DOHH2 (cell line): ENCODE data around the gene CD2BP2.

Experiments used
- H3F3A ChIP-seq: fragments of 200-600 bp; sonication (generic), shearing (Covaris generic); 2 replicates; pipeline ENCODE4 v1.6.0; 2016; ENCODE audit warnings: antibody characterized with exemption, mild to moderate bottlenecking; ENCODE audit not compliant: control insufficient read depth, insufficient read depth
- H3K27ac ChIP-seq: fragments of 200-600 bp; sonication (generic); 2 replicates; pipeline ENCODE4 v1.5.1; 2014; ENCODE audit warnings: low read depth, mild to moderate bottlenecking, low read length, moderate library complexity
- H3K27me3 ChIP-seq: fragments of 200-600 bp; sonication (generic); 2 replicates; pipeline ENCODE4 v1.6.1; 2014; ENCODE audit warnings: mild to moderate bottlenecking, low read length, mixed read lengths; ENCODE audit not compliant: control insufficient read depth
- H3K36me3 ChIP-seq: fragments of 200-600 bp; sonication (generic); 2 replicates; pipeline ENCODE4 v1.6.1; 2014; ENCODE audit warnings: mild to moderate bottlenecking, low read length, moderate library complexity, mixed read lengths; ENCODE audit not compliant: control insufficient read depth
- H3K4me1 ChIP-seq: fragments of 200-600 bp; sonication (generic); 2 replicates; pipeline ENCODE4 v1.6.1; 2014; ENCODE audit warnings: mild to moderate bottlenecking, low read length, mixed read lengths; ENCODE audit not compliant: control insufficient read depth
- H3K4me2 ChIP-seq: fragments of 200-600 bp; sonication (generic); 2 replicates; pipeline ENCODE4 v1.6.0; 2014; ENCODE audit warnings: mild to moderate bottlenecking, low read length, moderate library complexity
- H3K4me3 ChIP-seq: fragments of 200-600 bp; sonication (generic); 2 replicates; pipeline ENCODE4 v1.5.1; 2014; ENCODE audit warnings: mild to moderate bottlenecking, low read length, mixed read lengths
- H3K79me2 ChIP-seq: fragments of 200-600 bp; sonication (generic); 2 replicates; pipeline ENCODE4 v1.6.1; 2014; ENCODE audit warnings: mild to moderate bottlenecking, low read length, mixed read lengths; ENCODE audit not compliant: control insufficient read depth
- H3K9me2 ChIP-seq: fragments of 200-600 bp; sonication (generic); replicated peaks from 2 replicates; pipeline ENCODE4 v1.6.1; 2014; ENCODE audit warnings: mild to moderate bottlenecking, low read length, mixed read lengths; ENCODE audit not compliant: control insufficient read depth
- H3K9me3 ChIP-seq: fragments of 200-600 bp; sonication (generic); 2 replicates; pipeline ENCODE4 v1.6.1; 2014; ENCODE audit warnings: antibody characterized with exemption, low read length, mixed read lengths; ENCODE audit not compliant: control insufficient read depth, insufficient read depth
- H4K20me1 ChIP-seq: fragments of 200-600 bp; sonication (generic); 2 replicates; pipeline ENCODE4 v1.6.0; 2014; ENCODE audit warnings: low read depth, mild to moderate bottlenecking, antibody characterized with exemption, low read length, moderate library complexity; ENCODE audit not compliant: control insufficient read depth, insufficient read depth
- EZH2phosphoT487 ChIP-seq: fragments of 200-600 bp; sonication (generic); IDR thresholded peaks from 2 replicates; pipeline ENCODE4 v1.6.1; 2017; ENCODE audit warnings: borderline replicate concordance, mild to moderate bottlenecking, antibody characterized with exemption, low read length, moderate library complexity, mixed read lengths
- TF ChIP-seq, protein P1 (sequence below): fragments of 200-600 bp; sonication (generic); IDR thresholded peaks from one replicate; pipeline ENCODE4 v1.5.1; 2014; ENCODE audit warnings: antibody characterized with exemption, mild to moderate bottlenecking, low read depth, low read length; ENCODE audit not compliant: poor library complexity, severe bottlenecking

CD2BP2 gene

GRCh38 chr16:30359871-30360170, 4.7 kb upstream of the CD2BP2 start:
- peaks cover 71% of the 10 kb centered on the region for H3K36me3 ChIP-seq

DNA sequence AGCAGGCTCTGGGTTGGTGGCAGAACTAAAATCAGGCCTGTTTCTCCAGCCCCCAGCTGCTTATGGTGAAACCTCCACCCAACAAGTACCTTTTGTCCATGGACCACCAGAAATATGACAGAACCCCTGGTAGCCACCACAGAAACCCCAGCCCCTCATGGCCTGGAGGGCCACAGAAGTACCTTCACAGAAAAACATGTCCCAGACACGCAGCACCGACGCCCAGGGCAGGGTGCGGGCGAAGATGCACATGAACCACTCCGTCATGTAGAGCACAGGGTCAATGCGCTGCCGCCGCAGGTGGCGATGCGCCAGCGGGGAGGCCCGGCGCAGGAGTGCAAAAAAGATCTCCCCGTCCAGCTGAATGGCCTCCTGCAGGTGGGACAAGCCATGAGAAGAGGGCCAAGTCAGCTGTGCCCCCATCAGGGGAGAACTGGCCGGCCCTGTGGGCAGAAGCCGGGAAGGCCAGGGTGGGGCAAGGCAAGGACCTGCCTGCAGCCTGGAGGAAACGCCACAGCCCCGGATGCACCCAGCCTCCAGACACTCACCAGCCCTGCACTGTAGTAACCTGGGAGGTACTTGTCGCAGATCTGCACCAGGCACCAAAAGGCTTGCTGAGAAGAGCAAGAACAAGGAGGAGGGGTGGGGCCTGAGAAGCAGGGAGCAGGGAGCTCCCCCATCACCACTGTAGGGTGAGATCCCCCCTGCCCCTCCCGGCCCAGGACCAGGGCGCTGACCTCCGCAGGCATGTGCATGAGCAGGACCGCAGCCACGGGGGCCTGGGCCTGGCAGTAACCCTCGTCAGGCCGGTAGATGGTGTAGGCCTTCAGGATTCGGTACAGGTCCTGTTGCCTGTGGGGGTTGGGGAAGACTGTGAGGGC, 4.1 kb upstream of the CD2BP2 start:
- no peak overlapping the region for H3K4me3 ChIP-seq
- peaks cover 10% of the 10 kb centered on the region; the same call in 1 of the 2 replicates for H3F3A ChIP-seq
- H3K79me2 ChIP-seq, result peaks cover 76% of the 10 kb centered on the region
- no peak overlapping the region for H3K4me2 ChIP-seq
- no peak for TF ChIP-seq EZH2phosphoT487
- TF ChIP-seq, protein P1, sequence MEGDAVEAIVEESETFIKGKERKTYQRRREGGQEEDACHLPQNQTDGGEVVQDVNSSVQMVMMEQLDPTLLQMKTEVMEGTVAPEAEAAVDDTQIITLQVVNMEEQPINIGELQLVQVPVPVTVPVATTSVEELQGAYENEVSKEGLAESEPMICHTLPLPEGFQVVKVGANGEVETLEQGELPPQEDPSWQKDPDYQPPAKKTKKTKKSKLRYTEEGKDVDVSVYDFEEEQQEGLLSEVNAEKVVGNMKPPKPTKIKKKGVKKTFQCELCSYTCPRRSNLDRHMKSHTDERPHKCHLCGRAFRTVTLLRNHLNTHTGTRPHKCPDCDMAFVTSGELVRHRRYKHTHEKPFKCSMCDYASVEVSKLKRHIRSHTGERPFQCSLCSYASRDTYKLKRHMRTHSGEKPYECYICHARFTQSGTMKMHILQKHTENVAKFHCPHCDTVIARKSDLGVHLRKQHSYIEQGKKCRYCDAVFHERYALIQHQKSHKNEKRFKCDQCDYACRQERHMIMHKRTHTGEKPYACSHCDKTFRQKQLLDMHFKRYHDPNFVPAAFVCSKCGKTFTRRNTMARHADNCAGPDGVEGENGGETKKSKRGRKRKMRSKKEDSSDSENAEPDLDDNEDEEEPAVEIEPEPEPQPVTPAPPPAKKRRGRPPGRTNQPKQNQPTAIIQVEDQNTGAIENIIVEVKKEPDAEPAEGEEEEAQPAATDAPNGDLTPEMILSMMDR, result no peak
- H3K36me3 ChIP-seq, result peaks cover 69% of the 10 kb centered on the region
- H3K27ac ChIP-seq, result no peak overlapping the region
- no peaks in the 10 kb centered on the region for H3K9me3 ChIP-seq
- no peaks in the 10 kb centered on the region for H3K27me3 ChIP-seq
- H4K20me1 ChIP-seq, result no peaks in the 10 kb centered on the region
- peaks cover 24% of the 10 kb centered on the region for H3K4me1 ChIP-seq
- H3K9me2 ChIP-seq, result no peaks in the 10 kb centered on the region

More at GRCh38 chr16:30359871-30360170, 4.7 kb upstream of the CD2BP2 start:
- H3F3A ChIP-seq, result peaks cover 10% of the 10 kb centered on the region; the same call in 1 of the 2 replicates
- H3K4me3 ChIP-seq, result no peak overlapping the region
- no peak overlapping the region for H3K27ac ChIP-seq
- no peaks in the 10 kb centered on the region for H3K9me3 ChIP-seq
- H3K27me3 ChIP-seq, result no peaks in the 10 kb centered on the region
- H3K4me2 ChIP-seq, result no peak overlapping the region
- H3K79me2 ChIP-seq, result peaks cover 76% of the 10 kb centered on the region
- TF ChIP-seq, protein P1, result no peak
- TF ChIP-seq EZH2phosphoT487, result no peak
- no peaks in the 10 kb centered on the region for H4K20me1 ChIP-seq
- peaks cover 24% of the 10 kb centered on the region for H3K4me1 ChIP-seq
- no peaks in the 10 kb centered on the region for H3K9me2 ChIP-seq

GRCh38 chr16:30358577-30358936, 3.4 kb upstream of the CD2BP2 start:
- Histone ChIP-seq H4K20me1 (no peaks in the 10 kb centered on the region), H3K4me3 (no peak overlapping the region), H3K36me3 (peaks cover 72% of the 10 kb centered on the region), H3K4me2 (no peak overlapping the region), H3K79me2 (peaks cover 76% of the 10 kb centered on the region), H3K27ac (no peak overlapping the region), H3K27me3 (no peaks in the 10 kb centered on the region), H3K9me3 (no peaks in the 10 kb centered on the region), H3K9me2 (no peaks in the 10 kb centered on the region), H3K4me1 (peaks cover 31% of the 10 kb centered on the region), H3F3A (peaks cover 9% of the 10 kb centered on the region; the same call in 1 of the 2 replicates)
- TF ChIP-seq, protein P1, result no peak
- no peak for TF ChIP-seq EZH2phosphoT487
